Peyer's patch (tissue), 4 donors: ENCODE results near the gene ZSCAN12.

Experiments used
- CTCF ChIP-seq, 6 experiments: fragments of 450-650 bp in 4 of 6; fragments of 200-600 bp in 2 of 6; sonication (generic) in 1 of 6; IDR thresholded peaks; one replicate each; pipeline ENCODE4 v1.5.1; 2017 to 2019; ENCODE audit warnings: antibody characterized with exemption in 6 of 6, mild to moderate bottlenecking in 3 of 6, moderate library complexity in 1 of 6
- POLR2A ChIP-seq, 2 donors: fragments of 450-650 bp; IDR thresholded peaks; one replicate each; pipeline ENCODE4 v1.5.1; 2017; ENCODE audit warnings: antibody characterized with exemption in 2 of 2, mild to moderate bottlenecking in 2 of 2, moderate library complexity in 2 of 2

DNA sequence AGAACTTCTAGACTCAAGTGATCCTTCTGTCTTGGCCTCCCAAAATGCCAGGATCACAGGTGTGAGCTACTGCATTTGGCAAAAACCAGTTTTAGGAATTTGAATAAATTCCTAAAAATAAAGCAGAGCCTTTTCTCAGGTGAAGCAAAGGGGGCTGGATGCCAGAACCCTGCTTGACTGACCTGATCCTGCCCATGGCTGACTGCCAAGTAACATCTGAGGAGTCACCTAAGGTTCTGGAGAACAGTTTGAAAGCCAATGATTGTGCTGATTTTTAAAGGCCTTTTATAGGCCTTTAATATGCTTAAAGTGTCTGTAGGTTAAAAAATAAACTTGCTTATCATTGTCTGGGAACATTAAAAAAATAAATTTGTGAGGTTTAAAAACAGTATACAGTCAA is 14.1 kb upstream of the ZSCAN12 start:
- TF ChIP-seq CTCF (IDR thresholded peaks at IDR 0.05) (no peak), POLR2A (IDR thresholded peaks at IDR 0.05) (no peak)
